Memory B cell (primary cell): ENCODE results near the gene MICALL2.

Experiments used
- ATAC-seq: fragments of 150-1000 bp; cut with Tn5 transposase; 2 replicates; pipeline ENCODE4 v1.10.0; 2021; ENCODE audit warnings: low read depth, mild to moderate bottlenecking, moderate library complexity
- DNase-seq, 2 donors: peaks; one replicate each; pipeline ENCODE4 v3.0.0; 2022; ENCODE audit warnings: low spot score in 2 of 2
- H3K27ac Mint-ChIP-seq: one replicate; pipeline ENCODE4 v1.8.0; 2022; ENCODE audit warnings: mild to moderate bottlenecking, moderate library complexity, mixed read lengths
- H3K27me3 Mint-ChIP-seq: one replicate; pipeline ENCODE4 v1.8.0; 2022; ENCODE audit warnings: mixed read lengths
- H3K36me3 Mint-ChIP-seq: one replicate; pipeline ENCODE4 v1.8.0; 2022; ENCODE audit warnings: mild to moderate bottlenecking, mixed read lengths
- H3K4me1 Mint-ChIP-seq: one replicate; pipeline ENCODE4 v1.8.0; 2022; ENCODE audit warnings: mixed read lengths
- H3K4me3 Mint-ChIP-seq: one replicate; pipeline ENCODE4 v1.8.0; 2022; ENCODE audit warnings: mild to moderate bottlenecking, moderate library complexity, mixed read lengths
- H3K9me3 Mint-ChIP-seq: one replicate; pipeline ENCODE4 v1.8.0; 2022; ENCODE audit warnings: mixed read lengths

The MICALL2 gene

DNA sequence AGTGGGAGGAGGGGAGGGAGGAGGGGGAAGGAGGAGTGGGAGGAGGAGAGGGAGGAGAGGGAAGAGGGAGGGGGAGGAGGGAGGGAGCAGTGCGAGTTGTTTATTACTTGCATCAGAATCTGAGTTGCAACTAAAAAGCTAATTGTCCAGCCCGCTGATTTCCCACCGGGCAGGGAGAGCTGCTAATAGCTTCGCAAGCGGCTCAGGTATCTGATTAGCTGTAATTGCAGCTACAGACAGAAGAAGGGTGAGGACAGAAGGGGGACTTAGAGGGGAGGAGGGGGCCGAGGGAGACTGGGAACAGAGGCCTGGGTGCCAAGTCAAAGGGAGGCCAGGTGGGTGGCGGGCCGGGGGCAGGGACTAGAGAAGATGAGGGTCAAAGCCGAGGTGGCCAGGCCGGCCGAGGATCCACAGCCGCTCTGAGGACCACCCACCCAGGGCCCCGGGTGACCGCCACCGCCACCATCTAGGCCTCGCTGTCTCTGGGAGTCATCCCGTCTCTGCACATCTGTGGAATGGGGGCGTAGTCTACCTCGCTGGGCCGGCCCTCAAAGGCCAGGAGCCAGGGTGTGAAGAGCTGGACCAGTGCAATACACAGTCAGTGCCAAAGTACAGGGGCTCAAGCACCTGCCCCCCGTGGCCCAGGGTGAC, 54.2 kb downstream of the MICALL2 start:
- peaks cover 4% of the 10 kb centered on the region for H3K36me3 Mint-ChIP-seq
- DNase-seq (no peak), ATAC-seq (no peak)
- H3K4me1 Mint-ChIP-seq = peaks cover 5% of the 10 kb centered on the region
- peaks cover 2% of the 10 kb centered on the region for H3K9me3 Mint-ChIP-seq
- no peak overlapping the region for H3K4me3 Mint-ChIP-seq
- peaks cover 19% of the 10 kb centered on the region for H3K27me3 Mint-ChIP-seq
- no peak overlapping the region for H3K27ac Mint-ChIP-seq

DNA sequence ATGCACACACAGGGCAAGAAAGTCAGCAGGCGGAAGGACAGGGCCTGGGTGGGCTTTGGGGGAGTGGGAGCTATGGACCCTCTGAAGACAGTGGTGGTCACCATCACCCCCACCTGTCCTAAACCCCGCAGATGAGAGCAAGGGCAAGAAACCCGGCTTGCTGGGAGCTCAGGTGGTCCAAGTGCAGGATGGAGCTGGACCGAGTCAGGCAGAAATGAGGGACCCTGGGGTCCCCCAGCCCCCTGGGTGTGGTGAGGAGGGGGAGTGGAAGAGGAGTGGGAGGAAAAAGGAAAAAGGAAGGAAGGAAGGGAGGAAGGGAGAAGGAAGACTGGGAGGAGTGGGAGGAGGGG, 54.8 kb downstream of the MICALL2 start:
- H3K27me3 Mint-ChIP-seq = peaks cover 19% of the 10 kb centered on the region
- peaks cover 4% of the 10 kb centered on the region for H3K36me3 Mint-ChIP-seq
- peaks cover 5% of the 10 kb centered on the region for H3K4me1 Mint-ChIP-seq
- H3K4me3 Mint-ChIP-seq = no peak overlapping the region
- H3K27ac Mint-ChIP-seq = no peak overlapping the region
- peaks cover 2% of the 10 kb centered on the region for H3K9me3 Mint-ChIP-seq
- DNase-seq (no peak), ATAC-seq (no peak)

DNA sequence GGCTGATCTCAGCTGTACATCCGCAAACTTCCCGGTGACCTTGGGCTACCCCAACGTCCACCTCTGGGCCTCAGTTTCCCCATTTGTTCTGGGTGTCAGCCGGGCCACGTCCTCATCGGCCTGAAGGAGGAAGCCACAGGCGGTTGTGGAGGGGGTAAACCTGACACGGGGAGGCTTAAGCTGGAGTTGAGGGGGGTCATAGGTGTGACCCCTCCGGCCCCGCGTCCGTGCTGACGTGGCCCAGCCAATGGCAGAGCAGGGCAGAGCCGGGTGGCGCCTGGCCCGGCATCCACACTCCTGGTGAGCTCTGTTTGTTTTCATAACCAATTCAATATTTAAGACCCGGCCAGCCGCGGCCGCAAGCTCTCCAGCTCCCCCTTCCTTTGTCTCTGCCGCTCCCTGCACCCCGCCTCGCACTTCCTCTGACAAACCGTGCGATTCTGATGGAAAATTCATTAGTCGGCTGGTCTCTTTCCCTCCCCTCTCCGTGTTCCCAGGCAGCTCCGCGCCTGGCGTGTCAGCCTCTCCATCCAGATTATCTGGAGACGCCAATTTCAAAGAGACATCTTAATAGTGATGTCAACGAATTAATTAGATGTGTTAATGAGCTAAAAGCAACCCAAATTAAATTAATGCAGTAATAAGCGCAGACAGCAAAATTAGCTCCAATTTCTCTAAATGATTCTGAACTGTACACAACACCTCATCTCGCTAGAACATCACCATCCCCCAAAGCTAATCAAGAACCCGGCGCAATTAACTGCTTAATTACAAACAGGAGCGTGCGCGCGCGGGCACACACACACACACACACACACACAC, 55.4 kb downstream of the MICALL2 start:
- Mint-ChIP-seq H3K27me3 (peaks cover 19% of the 10 kb centered on the region), H3K27ac (no peak overlapping the region), H3K9me3 (peaks cover 2% of the 10 kb centered on the region), H3K4me1 (peaks cover 5% of the 10 kb centered on the region), H3K4me3 (no peak overlapping the region), H3K36me3 (peaks cover 4% of the 10 kb centered on the region)
- DNase-seq (no peak), ATAC-seq (no peak)

GRCh38 chr7:1402791-1403637, 56.3 kb downstream of the MICALL2 start:
- Mint-ChIP-seq H3K4me3 (no peak overlapping the region), H3K36me3 (peaks cover 4% of the 10 kb centered on the region), H3K27me3 (peaks cover 16% of the 10 kb centered on the region), H3K27ac (no peak overlapping the region), H3K4me1 (peaks cover 5% of the 10 kb centered on the region), H3K9me3 (peaks cover 2% of the 10 kb centered on the region)
- no peak for ATAC-seq
- DNase-seq = no peak

GRCh38 chr7:1402110-1402790, 57.0 kb downstream of the MICALL2 start:
- peaks cover 5% of the 10 kb centered on the region for H3K4me1 Mint-ChIP-seq
- ATAC-seq (no peak), DNase-seq (no peak)
- H3K9me3 Mint-ChIP-seq = peaks cover 2% of the 10 kb centered on the region
- H3K4me3 Mint-ChIP-seq = no peak overlapping the region
- H3K27ac Mint-ChIP-seq = no peak overlapping the region
- H3K36me3 Mint-ChIP-seq = peaks cover 4% of the 10 kb centered on the region
- H3K27me3 Mint-ChIP-seq = peaks cover 20% of the 10 kb centered on the region

DNA sequence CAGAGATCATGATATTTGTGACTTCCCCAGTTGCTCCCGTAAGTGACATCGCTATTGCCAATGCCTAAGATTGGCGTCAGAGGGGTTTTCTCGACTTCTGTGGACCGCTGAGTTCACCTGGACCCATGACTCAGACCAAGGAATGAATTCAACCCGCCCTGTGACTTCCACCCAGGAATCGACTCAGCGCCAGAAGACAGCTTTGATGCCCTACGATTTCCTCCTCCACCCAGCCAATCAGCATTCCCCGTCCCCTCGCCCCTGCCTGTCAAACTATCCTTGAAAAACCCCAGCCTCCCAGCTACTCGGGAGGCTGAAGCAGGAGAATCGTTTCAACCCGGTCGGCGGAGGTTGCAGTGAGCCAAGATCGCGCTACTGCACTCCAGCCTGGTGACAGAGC, 58.3 kb downstream of the MICALL2 start:
- Mint-ChIP-seq H3K36me3 (peaks cover 4% of the 10 kb centered on the region), H3K9me3 (peaks cover 2% of the 10 kb centered on the region), H3K27ac (no peak overlapping the region), H3K4me3 (no peak overlapping the region), H3K27me3 (peaks cover 20% of the 10 kb centered on the region), H3K4me1 (peaks cover 5% of the 10 kb centered on the region)
- DNase-seq (no peak), ATAC-seq (no peak)

DNA sequence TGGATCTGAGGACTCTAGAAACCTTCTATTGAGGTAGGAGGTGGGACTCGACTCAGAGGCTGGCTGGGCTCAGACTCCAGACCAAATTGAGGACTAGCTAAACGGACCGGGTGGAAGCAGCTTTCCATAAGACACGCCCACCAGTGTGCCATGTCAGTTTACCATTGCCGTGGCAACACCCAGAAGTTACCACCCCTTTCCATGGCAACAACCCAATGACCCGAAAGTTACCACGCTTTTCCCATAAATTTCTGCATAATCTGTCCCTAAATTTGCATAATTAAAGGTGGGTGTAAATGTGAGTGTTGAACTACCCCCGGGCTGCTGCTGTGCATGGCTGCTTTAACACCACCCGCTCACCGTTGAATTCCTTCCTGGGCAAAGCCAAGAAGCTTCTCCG, 58.9 kb downstream of the MICALL2 start:
- Mint-ChIP-seq H3K9me3 (peaks cover 2% of the 10 kb centered on the region), H3K36me3 (peaks cover 4% of the 10 kb centered on the region), H3K4me3 (no peak overlapping the region), H3K27me3 (peaks cover 20% of the 10 kb centered on the region), H3K27ac (no peak overlapping the region), H3K4me1 (peaks cover 5% of the 10 kb centered on the region)
- no peak for DNase-seq
- ATAC-seq = no peak

- H3K36me3 Mint-ChIP-seq = peaks cover 1% of the 10 kb centered on the region
- ATAC-seq (no peak), DNase-seq (no peak)
- no peak overlapping the region for H3K27ac Mint-ChIP-seq
- no peaks in the 10 kb centered on the region for H3K4me1 Mint-ChIP-seq
- no peaks in the 10 kb centered on the region for H3K9me3 Mint-ChIP-seq
- H3K4me3 Mint-ChIP-seq = no peak overlapping the region
- H3K27me3 Mint-ChIP-seq = peaks cover 10% of the 10 kb centered on the region
Measured at GRCh38 chr7:1397491-1398327, 61.6 kb downstream of the MICALL2 start.

- Mint-ChIP-seq H3K9me3 (no peaks in the 10 kb centered on the region), H3K27ac (no peak overlapping the region), H3K36me3 (peaks cover 1% of the 10 kb centered on the region), H3K4me3 (no peak overlapping the region), H3K27me3 (peaks cover 5% of the 10 kb centered on the region), H3K4me1 (no peaks in the 10 kb centered on the region)
- no peak for DNase-seq
- ATAC-seq = no peak
Measured at GRCh38 chr7:1396195-1396594, 63.1 kb downstream of the MICALL2 start.

DNA sequence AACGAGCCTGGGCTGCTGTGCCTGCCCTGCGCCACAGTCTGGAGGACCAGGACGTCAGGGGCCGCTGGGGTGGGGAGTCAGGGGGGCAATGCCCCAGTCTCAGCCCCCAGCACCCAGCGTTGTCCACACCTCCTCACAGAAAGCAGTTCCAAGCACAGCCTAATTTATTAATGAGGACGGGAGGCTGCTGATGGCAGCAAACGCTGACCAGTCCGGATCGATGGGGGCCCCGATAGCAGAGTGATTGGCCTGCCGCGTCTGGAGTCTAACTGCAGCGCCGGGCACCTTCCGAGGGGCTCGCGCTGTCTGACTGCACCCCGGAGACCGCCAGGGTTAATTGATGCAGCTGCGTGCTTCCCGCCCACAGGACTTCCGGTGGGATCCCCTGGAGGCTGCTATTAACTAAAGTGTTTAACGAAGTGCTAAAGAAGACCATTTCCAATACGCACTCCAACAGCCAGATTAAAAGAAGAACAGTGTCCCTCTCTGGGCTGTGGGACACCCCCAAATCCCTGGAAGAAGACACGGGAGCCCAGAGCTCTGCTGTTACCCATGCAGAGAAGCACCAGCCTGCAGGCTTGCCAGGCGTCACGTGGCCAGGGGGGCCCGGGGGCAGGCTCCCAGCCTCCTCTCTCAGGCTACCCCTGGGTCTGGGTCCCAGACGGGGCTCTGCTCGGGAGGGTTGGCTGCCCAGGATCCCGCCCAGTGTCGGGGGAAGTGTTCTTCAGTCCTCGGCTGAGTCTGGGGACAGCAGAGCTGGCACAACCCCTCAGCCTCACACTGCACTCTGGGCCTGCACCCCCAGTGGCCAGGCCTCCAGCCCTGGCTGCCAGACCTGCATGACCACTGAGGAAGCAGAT, 63.8 kb downstream of the MICALL2 start:
- no peak overlapping the region for H3K4me3 Mint-ChIP-seq
- H3K36me3 Mint-ChIP-seq = peaks cover 1% of the 10 kb centered on the region
- DNase-seq = no peak
- ATAC-seq = no peak
- H3K9me3 Mint-ChIP-seq = no peaks in the 10 kb centered on the region
- H3K27ac Mint-ChIP-seq = no peak overlapping the region
- peaks cover 7% of the 10 kb centered on the region for H3K27me3 Mint-ChIP-seq
- H3K4me1 Mint-ChIP-seq = no peaks in the 10 kb centered on the region

GRCh38 chr7:1394371-1394770, 64.9 kb downstream of the MICALL2 start:
- Mint-ChIP-seq H3K27ac (no peak overlapping the region), H3K9me3 (peaks cover 3% of the 10 kb centered on the region), H3K27me3 (peaks cover 11% of the 10 kb centered on the region), H3K36me3 (peaks cover 1% of the 10 kb centered on the region), H3K4me3 (no peak overlapping the region), H3K4me1 (no peaks in the 10 kb centered on the region)
- no peak for ATAC-seq
- DNase-seq = no peak

- peaks cover 3% of the 10 kb centered on the region for H3K9me3 Mint-ChIP-seq
- ATAC-seq = no peak
- DNase-seq = no peak
- H3K27me3 Mint-ChIP-seq = peaks cover 15% of the 10 kb centered on the region
- no peak overlapping the region for H3K4me3 Mint-ChIP-seq
- no peaks in the 10 kb centered on the region for H3K4me1 Mint-ChIP-seq
- no peak overlapping the region for H3K27ac Mint-ChIP-seq
- peaks cover 1% of the 10 kb centered on the region for H3K36me3 Mint-ChIP-seq
Measured at GRCh38 chr7:1393421-1393820, 65.8 kb downstream of the MICALL2 start.
